ENCODE data around the gene IGF2R.

IGF2R gene

DNA sequence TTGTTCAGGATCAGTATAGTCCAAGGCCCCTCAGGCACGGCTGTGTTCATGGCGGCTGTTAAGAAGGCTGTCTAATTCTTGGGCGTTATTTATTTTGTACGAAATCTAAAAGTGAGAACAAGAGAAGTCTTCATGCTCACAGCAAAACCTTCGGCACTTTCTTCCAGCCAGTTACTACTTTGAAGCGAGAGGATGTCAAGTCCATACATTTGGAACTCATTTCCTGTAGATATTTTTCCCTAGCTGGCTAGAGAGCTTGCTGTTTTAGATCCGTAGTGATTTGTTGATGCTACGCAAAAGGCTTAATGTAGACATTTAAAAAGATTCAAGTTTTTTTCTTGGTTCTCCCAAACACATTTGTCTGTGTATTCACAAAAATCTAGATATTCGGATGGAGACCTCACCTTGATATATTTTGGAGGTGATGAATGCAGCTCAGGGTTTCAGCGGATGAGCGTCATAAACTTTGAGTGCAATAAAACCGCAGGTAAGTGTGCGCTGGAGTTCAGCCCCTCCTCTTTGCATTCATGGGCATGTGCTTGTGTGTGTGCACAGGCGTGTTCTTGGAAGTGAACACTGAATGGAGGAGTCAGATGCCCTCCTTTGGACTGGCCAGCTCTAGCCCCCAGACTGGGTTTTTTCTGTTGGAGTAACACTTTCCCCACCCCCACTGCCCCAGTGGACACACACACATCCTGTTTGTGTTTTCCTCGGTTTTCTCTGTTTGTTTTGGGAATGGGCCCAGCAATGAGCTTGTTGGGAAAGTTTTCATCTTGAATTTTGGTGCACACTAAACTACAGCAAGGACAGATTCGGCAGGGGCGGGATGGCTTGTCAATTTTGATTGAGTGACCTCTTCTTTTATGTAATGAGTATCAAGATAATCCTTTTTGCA, 65.4 kb downstream of the IGF2R start:
- no peak for TF ChIP-seq TCF12 (IDR thresholded peaks at IDR 0.05; ENCODE audit: low read depth)
- TF ChIP-seq NFIC (IDR thresholded peaks at IDR 0.05) = no peak
- no peak for TF ChIP-seq FOXM1 (IDR thresholded peaks at IDR 0.05; ENCODE audit: borderline replicate concordance, low read depth)
- TF ChIP-seq, protein P1, sequence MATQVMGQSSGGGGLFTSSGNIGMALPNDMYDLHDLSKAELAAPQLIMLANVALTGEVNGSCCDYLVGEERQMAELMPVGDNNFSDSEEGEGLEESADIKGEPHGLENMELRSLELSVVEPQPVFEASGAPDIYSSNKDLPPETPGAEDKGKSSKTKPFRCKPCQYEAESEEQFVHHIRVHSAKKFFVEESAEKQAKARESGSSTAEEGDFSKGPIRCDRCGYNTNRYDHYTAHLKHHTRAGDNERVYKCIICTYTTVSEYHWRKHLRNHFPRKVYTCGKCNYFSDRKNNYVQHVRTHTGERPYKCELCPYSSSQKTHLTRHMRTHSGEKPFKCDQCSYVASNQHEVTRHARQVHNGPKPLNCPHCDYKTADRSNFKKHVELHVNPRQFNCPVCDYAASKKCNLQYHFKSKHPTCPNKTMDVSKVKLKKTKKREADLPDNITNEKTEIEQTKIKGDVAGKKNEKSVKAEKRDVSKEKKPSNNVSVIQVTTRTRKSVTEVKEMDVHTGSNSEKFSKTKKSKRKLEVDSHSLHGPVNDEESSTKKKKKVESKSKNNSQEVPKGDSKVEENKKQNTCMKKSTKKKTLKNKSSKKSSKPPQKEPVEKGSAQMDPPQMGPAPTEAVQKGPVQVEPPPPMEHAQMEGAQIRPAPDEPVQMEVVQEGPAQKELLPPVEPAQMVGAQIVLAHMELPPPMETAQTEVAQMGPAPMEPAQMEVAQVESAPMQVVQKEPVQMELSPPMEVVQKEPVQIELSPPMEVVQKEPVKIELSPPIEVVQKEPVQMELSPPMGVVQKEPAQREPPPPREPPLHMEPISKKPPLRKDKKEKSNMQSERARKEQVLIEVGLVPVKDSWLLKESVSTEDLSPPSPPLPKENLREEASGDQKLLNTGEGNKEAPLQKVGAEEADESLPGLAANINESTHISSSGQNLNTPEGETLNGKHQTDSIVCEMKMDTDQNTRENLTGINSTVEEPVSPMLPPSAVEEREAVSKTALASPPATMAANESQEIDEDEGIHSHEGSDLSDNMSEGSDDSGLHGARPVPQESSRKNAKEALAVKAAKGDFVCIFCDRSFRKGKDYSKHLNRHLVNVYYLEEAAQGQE (IDR thresholded peaks at IDR 0.05; ENCODE audit: low read depth) = no peak
- no peak for TF ChIP-seq TAF1 (IDR thresholded peaks at IDR 0.05; ENCODE audit: low read depth)
- TF ChIP-seq, protein P2, sequence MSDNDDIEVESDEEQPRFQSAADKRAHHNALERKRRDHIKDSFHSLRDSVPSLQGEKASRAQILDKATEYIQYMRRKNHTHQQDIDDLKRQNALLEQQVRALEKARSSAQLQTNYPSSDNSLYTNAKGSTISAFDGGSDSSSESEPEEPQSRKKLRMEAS (IDR thresholded peaks at IDR 0.05) = no peak
- no peak for TF ChIP-seq YY1 (IDR thresholded peaks at IDR 0.05; ENCODE audit: low read depth)
- no peak for TF ChIP-seq EGR1 (IDR thresholded peaks at IDR 0.05)
- TF ChIP-seq RAD21 (IDR thresholded peaks at IDR 0.05; ENCODE audit: low read depth) = no peak
- TF ChIP-seq CEBPB (IDR thresholded peaks at IDR 0.05) = no peak
- no peak for TF ChIP-seq ZBTB7A (IDR thresholded peaks at IDR 0.05; ENCODE audit: low read depth)

DNA sequence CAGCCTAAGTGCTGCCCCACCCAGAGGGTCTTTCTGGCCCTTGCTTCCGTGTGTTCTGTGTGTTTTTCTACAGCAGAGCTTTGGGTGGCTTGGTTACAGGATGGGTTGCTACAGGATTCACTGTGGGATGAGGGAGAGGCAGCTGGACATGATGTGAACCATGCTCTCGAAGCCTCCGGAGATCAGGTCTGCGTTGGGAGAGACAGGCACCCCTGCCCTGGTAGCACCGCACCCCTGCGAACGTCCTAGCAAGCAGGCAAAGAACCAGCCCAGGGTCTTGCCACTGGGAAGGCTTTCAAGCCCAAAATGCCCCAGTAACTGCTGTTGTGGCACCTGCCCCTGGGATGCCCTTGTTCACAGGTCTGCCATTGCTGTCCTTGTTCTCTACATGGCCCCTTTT, 66.4 kb downstream of the IGF2R start:
- no peak for TF ChIP-seq EP300 (IDR thresholded peaks at IDR 0.05; ENCODE audit: borderline replicate concordance)
- TF ChIP-seq TEAD4 (IDR thresholded peaks at IDR 0.05) = no peak
- no peak for TF ChIP-seq EGR1 (IDR thresholded peaks at IDR 0.05)
- no peak for TF ChIP-seq YY1 (IDR thresholded peaks at IDR 0.05; ENCODE audit: low read depth)
- TF ChIP-seq RAD21 (IDR thresholded peaks at IDR 0.05; ENCODE audit: low read depth) = no peak
- TF ChIP-seq, protein P2 (IDR thresholded peaks at IDR 0.05) = no peak
- no peak for TF ChIP-seq CREB1 (IDR thresholded peaks at IDR 0.05; ENCODE audit: low read depth)
- no peak for TF ChIP-seq CEBPB (IDR thresholded peaks at IDR 0.05)
- TF ChIP-seq NFIC (IDR thresholded peaks at IDR 0.05) = no peak
- no peak for TF ChIP-seq TCF12 (IDR thresholded peaks at IDR 0.05; ENCODE audit: low read depth)

DNA sequence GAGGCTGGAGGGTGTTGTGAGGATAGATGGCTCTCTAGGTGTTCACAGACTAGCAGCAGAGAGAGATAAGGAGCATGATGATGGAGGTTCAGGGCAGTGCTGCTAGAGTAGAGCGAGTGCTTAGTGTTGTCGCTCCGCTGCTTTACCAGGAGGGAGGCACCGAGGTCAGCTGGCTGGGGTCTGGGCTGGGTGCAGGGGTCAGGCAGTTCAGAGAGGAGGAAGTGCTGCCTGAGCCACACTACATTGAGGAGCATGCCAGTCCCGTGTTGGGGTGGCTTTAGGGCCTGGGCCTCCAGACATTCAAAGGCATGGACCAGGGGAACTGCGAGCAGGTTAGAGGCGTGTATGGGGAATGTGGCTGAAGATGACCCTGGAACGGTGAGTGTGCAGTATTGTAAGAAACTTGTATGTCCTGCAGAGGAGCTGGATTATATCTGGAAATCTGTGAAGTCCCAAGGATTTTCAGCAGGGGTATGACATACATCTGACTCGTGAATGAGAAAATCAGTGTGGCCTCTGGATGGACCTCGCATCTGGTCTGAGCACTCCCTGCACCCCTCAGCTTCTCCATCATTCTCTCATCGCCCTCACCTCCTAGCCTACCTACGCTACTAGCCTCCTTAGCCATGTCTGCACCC, 66.9 kb downstream of the IGF2R start:
- TF ChIP-seq ZBTB7A (IDR thresholded peaks at IDR 0.05; ENCODE audit: low read depth) (no peak), NFIC (IDR thresholded peaks at IDR 0.05) (no peak), CREB1 (IDR thresholded peaks at IDR 0.05; ENCODE audit: low read depth) (no peak), RAD21 (IDR thresholded peaks at IDR 0.05; ENCODE audit: low read depth) (no peak), TCF12 (IDR thresholded peaks at IDR 0.05; ENCODE audit: low read depth) (no peak), EGR1 (IDR thresholded peaks at IDR 0.05) (no peak), EP300 (IDR thresholded peaks at IDR 0.05; ENCODE audit: borderline replicate concordance) (no peak), TAF1 (IDR thresholded peaks at IDR 0.05; ENCODE audit: low read depth) (no peak), CEBPB (IDR thresholded peaks at IDR 0.05) (no peak), YY1 (IDR thresholded peaks at IDR 0.05; ENCODE audit: low read depth) (no peak), TEAD4 (IDR thresholded peaks at IDR 0.05) (no peak)
- TF ChIP-seq, protein P1 (IDR thresholded peaks at IDR 0.05; ENCODE audit: low read depth) = no peak
- TF ChIP-seq, protein P2 (IDR thresholded peaks at IDR 0.05) = no peak
- TF ChIP-seq, protein P3, sequence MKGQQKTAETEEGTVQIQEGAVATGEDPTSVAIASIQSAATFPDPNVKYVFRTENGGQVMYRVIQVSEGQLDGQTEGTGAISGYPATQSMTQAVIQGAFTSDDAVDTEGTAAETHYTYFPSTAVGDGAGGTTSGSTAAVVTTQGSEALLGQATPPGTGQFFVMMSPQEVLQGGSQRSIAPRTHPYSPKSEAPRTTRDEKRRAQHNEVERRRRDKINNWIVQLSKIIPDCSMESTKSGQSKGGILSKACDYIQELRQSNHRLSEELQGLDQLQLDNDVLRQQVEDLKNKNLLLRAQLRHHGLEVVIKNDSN (IDR thresholded peaks at IDR 0.05) = no peak

DNA sequence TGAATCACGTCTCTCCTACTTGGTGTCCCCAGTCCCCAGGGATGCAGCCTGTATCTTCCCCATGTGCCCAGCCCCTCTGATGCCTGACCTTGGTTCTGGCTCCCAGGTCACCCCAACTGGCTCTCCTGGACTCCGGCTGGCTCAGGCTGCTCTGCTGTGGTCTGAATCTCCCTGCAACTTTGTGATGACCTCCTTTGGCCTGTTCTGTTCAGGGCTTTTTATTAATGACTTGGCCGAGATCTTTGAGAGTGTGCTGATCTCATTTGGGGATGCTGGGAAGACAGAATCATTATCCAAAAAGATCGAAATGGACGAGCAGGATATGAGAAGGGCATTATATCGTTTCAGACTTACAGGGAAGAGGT, 67.4 kb downstream of the IGF2R start:
- TF ChIP-seq CEBPB (IDR thresholded peaks at IDR 0.05) (no peak), TEAD4 (IDR thresholded peaks at IDR 0.05) (no peak), FOXM1 (IDR thresholded peaks at IDR 0.05; ENCODE audit: borderline replicate concordance, low read depth) (no peak), TCF12 (IDR thresholded peaks at IDR 0.05; ENCODE audit: low read depth) (no peak), EGR1 (IDR thresholded peaks at IDR 0.05) (no peak), EP300 (IDR thresholded peaks at IDR 0.05; ENCODE audit: borderline replicate concordance) (no peak), NFIC (IDR thresholded peaks at IDR 0.05) (no peak), CREB1 (IDR thresholded peaks at IDR 0.05; ENCODE audit: low read depth) (no peak), RAD21 (IDR thresholded peaks at IDR 0.05; ENCODE audit: low read depth) (no peak), ZBTB7A (IDR thresholded peaks at IDR 0.05; ENCODE audit: low read depth) (no peak), TAF1 (IDR thresholded peaks at IDR 0.05; ENCODE audit: low read depth) (no peak), YY1 (IDR thresholded peaks at IDR 0.05; ENCODE audit: low read depth) (no peak)
- TF ChIP-seq, protein P1 (IDR thresholded peaks at IDR 0.05; ENCODE audit: low read depth) = no peak
- TF ChIP-seq, protein P3 (IDR thresholded peaks at IDR 0.05) = no peak
- TF ChIP-seq, protein P2 (IDR thresholded peaks at IDR 0.05) = no peak

Data from Ishikawa (cell line).